Measurements from ENCODE around the gene PRPF40B.
A peak's percentile ranks its signal among the peaks of the same experiment; 100 is the strongest.

Gene PRPF40B

DNA sequence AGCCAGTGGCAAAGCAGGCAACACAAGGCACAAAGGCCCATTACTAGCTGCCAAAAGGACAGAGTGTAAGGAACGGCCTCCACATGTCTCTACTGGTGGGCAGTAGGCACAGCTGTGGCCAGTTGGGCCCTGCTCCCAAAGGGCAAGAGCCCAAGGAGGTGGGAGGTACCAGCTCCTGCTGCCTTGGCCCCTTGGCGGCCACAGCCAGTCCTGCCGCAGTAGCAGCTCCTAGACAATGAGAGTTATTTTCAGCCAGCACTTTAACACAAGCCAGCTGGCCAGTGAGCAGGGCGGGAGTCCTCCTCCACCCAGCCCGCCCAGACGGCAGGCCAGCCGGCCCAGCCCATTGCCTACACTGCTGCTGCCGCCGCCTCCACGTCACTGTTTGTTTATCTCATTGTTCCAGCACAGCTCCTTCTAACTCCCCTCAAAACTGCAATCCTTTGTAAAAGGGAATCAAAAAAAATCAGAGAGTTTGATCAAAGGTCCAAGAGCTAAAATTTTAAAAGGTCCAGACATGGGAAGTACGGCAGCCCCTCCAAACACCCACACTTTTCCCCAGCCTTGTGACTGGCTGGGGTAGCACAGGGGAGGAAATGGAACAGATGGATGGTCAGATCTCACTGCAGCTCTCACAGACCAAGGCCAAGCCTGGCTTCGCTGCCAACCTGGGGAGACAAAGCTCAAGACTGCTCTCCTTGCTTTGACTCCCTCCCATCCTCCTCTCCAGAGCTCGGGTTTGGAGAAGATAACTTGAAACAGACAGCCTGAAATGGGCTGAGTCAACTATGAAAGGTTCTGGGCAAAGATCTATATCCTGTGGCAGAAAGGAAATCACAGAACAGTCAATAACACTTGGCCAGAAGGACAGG, 50.3 kb downstream of the PRPF40B start:
- Histone ChIP-seq H3K36me3 (ENCODE audit: control insufficient read depth in 2 of 2, insufficient read depth in 2 of 2, low read length in 2 of 2) (no peaks in the 10 kb centered on the region), H3K4me1 (ENCODE audit: control insufficient read depth, insufficient read depth, low read length) (peaks cover 57% of the 10 kb centered on the region), H3K9ac (ENCODE audit: low read length in 2 of 2) (peak overlapping the region; percentile 71 to 78), H3K27me3 (ENCODE audit: control insufficient read depth in 1 of 2, insufficient read depth in 2 of 2, low read length in 2 of 2) (no peaks in the 10 kb centered on the region), H3K4me3 (ENCODE audit: low read length in 2 of 2) (peak overlapping the region; percentile 44 to 60), H3K27ac (ENCODE audit: low read length) (peak overlapping the region; percentile 99), H3K9me3 (ENCODE audit: control insufficient read depth in 2 of 2, low read length in 2 of 2) (no peaks in the 10 kb centered on the region)

DNA sequence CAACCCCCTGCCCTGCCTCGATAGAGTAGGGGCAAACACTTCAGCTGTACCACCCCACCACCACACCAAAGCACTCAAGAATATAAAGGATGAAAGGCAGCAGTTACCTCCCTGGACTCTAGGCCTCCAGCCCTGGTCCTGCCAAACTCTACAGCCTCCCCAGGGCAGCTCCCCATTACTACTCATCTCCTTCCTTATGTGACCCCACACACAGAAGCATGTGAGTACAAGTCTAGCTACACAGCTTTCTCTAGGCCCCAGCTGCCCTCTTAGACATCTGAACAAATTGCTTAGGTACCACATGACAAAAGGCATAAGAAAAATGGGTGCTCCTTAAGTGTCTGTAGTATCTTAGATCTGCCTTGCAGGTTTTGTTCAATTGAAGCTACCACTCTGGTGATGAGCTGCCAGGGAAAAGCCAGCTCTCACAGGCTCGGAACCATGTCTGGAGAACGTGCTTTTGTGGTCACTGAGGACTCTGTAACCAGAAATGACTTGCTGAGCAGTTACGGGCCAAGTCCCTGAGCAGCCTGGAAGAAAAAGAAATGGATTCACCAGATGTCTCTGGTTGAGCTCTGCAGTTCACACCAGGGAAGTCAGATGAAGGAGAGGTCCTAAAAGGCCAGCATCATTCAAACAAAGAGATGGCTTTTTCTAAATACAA, 51.1 kb downstream of the PRPF40B start:
- no peaks in the 10 kb centered on the region for H3K36me3 ChIP-seq (ENCODE audit: control insufficient read depth in 2 of 2, insufficient read depth in 2 of 2, low read length in 2 of 2)
- no peaks in the 10 kb centered on the region for H3K27me3 ChIP-seq (ENCODE audit: control insufficient read depth in 1 of 2, insufficient read depth in 2 of 2, low read length in 2 of 2)
- peaks cover 57% of the 10 kb centered on the region for H3K4me1 ChIP-seq (ENCODE audit: control insufficient read depth, insufficient read depth, low read length)
- peak overlapping the region; percentile 71 to 78 for H3K9ac ChIP-seq (ENCODE audit: low read length in 2 of 2)
- peak overlapping the region in 1 of 2 donors; percentile 44 for H3K4me3 ChIP-seq (ENCODE audit: low read length in 2 of 2)
- H3K27ac ChIP-seq (ENCODE audit: low read length), result peak overlapping the region; percentile 99
- no peaks in the 10 kb centered on the region for H3K9me3 ChIP-seq (ENCODE audit: control insufficient read depth in 2 of 2, low read length in 2 of 2)

DNA sequence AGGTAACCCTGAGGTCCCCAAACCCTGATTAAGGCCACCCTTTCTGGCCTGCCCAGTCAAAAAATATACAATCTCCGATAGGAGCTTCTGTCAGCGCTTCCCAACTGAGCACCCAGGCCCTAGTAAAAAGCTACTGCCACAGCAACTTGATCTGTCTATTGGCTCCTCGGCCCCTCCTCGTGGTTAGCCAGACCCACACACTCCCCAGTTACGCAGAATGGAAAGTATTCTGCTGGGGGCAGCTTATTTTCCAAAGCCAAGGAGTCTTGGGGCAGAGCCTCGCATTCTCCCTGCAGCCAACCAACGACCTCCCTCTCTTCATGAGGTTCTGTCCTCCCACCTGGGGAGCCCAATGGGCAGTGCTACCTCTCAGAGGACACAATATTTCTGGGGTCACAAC, 51.8 kb downstream of the PRPF40B start:
- Histone ChIP-seq H3K36me3 (ENCODE audit: control insufficient read depth in 2 of 2, insufficient read depth in 2 of 2, low read length in 2 of 2) (no peaks in the 10 kb centered on the region), H3K9ac (ENCODE audit: low read length in 2 of 2) (no peak overlapping the region), H3K4me3 (ENCODE audit: low read length in 2 of 2) (no peak overlapping the region), H3K27me3 (ENCODE audit: control insufficient read depth in 1 of 2, insufficient read depth in 2 of 2, low read length in 2 of 2) (no peaks in the 10 kb centered on the region), H3K9me3 (ENCODE audit: control insufficient read depth in 2 of 2, low read length in 2 of 2) (no peaks in the 10 kb centered on the region), H3K27ac (ENCODE audit: low read length) (peak overlapping the region; percentile 99), H3K4me1 (ENCODE audit: control insufficient read depth, insufficient read depth, low read length) (peaks cover 53% of the 10 kb centered on the region)

DNA sequence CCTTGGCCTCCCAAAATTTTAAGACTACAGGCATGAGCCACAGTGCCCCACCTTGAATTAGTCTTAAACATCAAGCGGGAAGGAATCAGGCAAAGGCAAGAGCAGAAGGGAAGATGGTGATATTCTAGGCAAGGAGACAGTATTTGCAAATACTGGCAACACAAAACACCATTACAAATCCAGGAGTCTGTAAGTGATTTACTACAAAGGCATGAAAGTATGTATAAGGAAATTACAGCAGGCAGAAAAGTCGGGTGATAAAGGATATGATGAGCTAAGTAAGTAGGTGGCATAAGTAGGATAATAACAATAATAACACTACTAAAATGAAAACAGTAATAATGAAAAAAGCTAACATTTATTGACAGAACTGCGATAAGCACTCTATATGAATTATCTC, 55.4 kb downstream of the PRPF40B start:
- Histone ChIP-seq H3K4me1 (ENCODE audit: control insufficient read depth, insufficient read depth, low read length) (peaks cover 17% of the 10 kb centered on the region), H3K27ac (ENCODE audit: low read length) (no peak overlapping the region), H3K9me3 (ENCODE audit: control insufficient read depth in 2 of 2, low read length in 2 of 2) (no peaks in the 10 kb centered on the region), H3K36me3 (ENCODE audit: control insufficient read depth in 2 of 2, insufficient read depth in 2 of 2, low read length in 2 of 2) (no peaks in the 10 kb centered on the region), H3K27me3 (ENCODE audit: control insufficient read depth in 1 of 2, insufficient read depth in 2 of 2, low read length in 2 of 2) (no peaks in the 10 kb centered on the region), H3K4me3 (ENCODE audit: low read length in 2 of 2) (no peak overlapping the region), H3K9ac (ENCODE audit: low read length in 2 of 2) (no peak overlapping the region)

DNA sequence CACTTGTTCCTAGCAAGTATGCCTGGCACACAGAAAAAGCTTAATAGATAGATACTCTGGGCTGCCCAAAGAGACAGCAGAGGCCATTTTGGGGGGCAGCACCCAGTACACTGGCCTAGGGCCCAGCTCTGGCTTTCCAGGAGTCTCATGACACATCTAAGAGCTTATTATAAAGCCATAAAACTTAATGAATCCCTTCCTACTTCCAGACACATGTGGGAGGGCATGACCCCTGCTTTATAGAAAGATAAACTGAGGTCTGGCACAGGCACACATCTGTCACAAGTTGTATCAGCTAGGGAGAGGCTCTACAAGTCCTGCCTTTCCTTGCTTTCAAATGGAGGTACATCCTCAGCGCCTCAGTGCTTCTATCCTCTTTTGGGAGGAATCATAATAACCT, 56.7 kb downstream of the PRPF40B start:
- Histone ChIP-seq H3K4me1 (ENCODE audit: control insufficient read depth, insufficient read depth, low read length) (peaks cover 10% of the 10 kb centered on the region), H3K4me3 (ENCODE audit: low read length in 2 of 2) (no peak overlapping the region), H3K27me3 (ENCODE audit: control insufficient read depth in 1 of 2, insufficient read depth in 2 of 2, low read length in 2 of 2) (no peaks in the 10 kb centered on the region), H3K9ac (ENCODE audit: low read length in 2 of 2) (no peak overlapping the region), H3K36me3 (ENCODE audit: control insufficient read depth in 2 of 2, insufficient read depth in 2 of 2, low read length in 2 of 2) (no peaks in the 10 kb centered on the region), H3K27ac (ENCODE audit: low read length) (no peak overlapping the region), H3K9me3 (ENCODE audit: control insufficient read depth in 2 of 2, low read length in 2 of 2) (no peaks in the 10 kb centered on the region)

DNA sequence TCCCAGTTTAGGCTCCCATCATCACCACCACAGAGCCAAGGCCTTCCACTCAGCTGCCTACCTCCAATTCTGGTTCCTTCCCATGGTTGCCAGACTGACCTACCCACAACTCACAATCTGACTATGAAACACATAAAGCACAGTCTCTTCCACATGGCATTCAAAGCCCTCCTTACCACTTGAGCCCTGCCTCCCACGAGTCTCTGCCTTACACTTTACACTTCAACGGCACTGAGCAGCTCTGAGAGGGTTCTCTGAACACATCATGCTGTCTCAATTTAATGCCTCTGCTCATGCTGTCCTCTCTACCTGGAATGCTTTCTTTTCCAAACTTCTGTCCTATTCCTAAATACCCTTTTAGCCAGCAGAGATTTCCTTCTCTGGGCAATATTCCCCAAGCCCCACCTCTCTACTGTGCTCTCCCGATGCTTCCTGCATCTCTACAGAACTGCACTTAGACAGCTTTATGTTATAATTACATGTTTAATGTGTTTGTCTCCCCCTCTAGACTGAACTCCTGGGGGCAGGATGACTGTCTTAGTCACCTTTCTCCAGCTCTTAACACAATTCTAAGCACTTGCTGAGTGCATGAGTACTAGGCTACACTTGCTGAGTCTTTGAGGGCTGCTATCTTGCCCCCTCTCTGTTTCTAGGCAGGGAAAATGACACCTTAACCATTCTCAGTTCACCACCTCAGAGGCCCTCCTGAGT, 60.4 kb downstream of the PRPF40B start:
- no peaks in the 10 kb centered on the region for H3K36me3 ChIP-seq (ENCODE audit: control insufficient read depth in 2 of 2, insufficient read depth in 2 of 2, low read length in 2 of 2)
- H3K9me3 ChIP-seq (ENCODE audit: control insufficient read depth in 2 of 2, low read length in 2 of 2), result no peaks in the 10 kb centered on the region
- no peak overlapping the region for H3K4me3 ChIP-seq (ENCODE audit: low read length in 2 of 2)
- no peak overlapping the region for H3K27ac ChIP-seq (ENCODE audit: low read length)
- H3K9ac ChIP-seq (ENCODE audit: low read length in 2 of 2), result no peak overlapping the region
- H3K4me1 ChIP-seq (ENCODE audit: control insufficient read depth, insufficient read depth, low read length), result peaks cover 6% of the 10 kb centered on the region
- H3K27me3 ChIP-seq (ENCODE audit: control insufficient read depth in 1 of 2, insufficient read depth in 2 of 2, low read length in 2 of 2), result no peaks in the 10 kb centered on the region

DNA sequence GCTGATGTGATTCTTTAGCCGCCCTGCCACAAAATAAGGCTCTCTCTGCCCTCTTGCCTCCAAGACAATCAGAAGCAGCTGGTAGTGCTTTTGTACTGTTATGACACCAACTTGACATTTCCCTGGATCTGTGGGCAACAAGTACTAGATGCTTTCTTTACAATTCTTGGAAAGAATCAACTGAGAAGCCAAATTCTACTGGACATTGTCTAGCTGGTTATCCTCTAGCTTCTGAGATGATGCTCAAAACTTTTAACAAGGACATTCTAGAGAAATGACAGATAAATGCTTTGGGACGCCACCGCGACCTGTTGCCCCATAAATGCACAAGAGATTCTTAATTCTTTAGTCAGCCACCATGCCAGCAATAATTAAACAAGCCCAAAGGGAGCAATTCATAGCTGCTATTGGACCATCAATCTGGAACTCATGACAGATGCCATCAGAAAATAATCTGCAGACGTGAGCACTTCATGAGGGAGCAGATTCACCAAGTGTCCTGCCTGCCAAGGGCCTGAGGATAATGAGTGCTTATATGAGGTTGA, 61.0 kb downstream of the PRPF40B start:
- Histone ChIP-seq H3K9me3 (ENCODE audit: control insufficient read depth in 2 of 2, low read length in 2 of 2) (no peaks in the 10 kb centered on the region), H3K9ac (ENCODE audit: low read length in 2 of 2) (no peak overlapping the region), H3K27me3 (ENCODE audit: control insufficient read depth in 1 of 2, insufficient read depth in 2 of 2, low read length in 2 of 2) (no peaks in the 10 kb centered on the region), H3K4me3 (ENCODE audit: low read length in 2 of 2) (no peak overlapping the region), H3K27ac (ENCODE audit: low read length) (no peak overlapping the region), H3K36me3 (ENCODE audit: control insufficient read depth in 2 of 2, insufficient read depth in 2 of 2, low read length in 2 of 2) (no peaks in the 10 kb centered on the region), H3K4me1 (ENCODE audit: control insufficient read depth, insufficient read depth, low read length) (peaks cover 6% of the 10 kb centered on the region)

DNA sequence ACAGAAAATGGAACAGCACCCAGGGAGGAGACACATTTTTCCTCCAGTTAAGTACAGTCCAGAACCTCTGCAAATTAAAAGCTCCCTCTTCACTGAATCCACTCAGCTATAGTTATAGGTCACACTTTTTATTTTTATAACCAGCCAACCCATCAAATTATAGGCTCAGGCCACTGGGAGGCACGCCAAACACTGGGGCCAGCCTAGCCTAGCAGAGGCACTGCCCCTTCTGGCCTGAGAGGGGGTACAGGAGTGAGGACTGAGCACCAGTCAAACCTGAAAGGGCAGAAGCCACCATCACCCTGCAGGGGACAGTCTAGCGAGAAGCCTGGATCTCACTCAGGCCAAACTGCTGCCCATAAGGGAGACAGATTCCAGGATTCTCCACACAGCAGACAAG, 64.6 kb downstream of the PRPF40B start:
- Histone ChIP-seq H3K27ac (ENCODE audit: low read length) (no peak overlapping the region), H3K9ac (ENCODE audit: low read length in 2 of 2) (no peak overlapping the region), H3K36me3 (ENCODE audit: control insufficient read depth in 2 of 2, insufficient read depth in 2 of 2, low read length in 2 of 2) (no peaks in the 10 kb centered on the region), H3K4me1 (ENCODE audit: control insufficient read depth, insufficient read depth, low read length) (peaks cover 6% of the 10 kb centered on the region), H3K27me3 (ENCODE audit: control insufficient read depth in 1 of 2, insufficient read depth in 2 of 2, low read length in 2 of 2) (no peaks in the 10 kb centered on the region), H3K9me3 (ENCODE audit: control insufficient read depth in 2 of 2, low read length in 2 of 2) (no peaks in the 10 kb centered on the region), H3K4me3 (ENCODE audit: low read length in 2 of 2) (no peak overlapping the region)

DNA sequence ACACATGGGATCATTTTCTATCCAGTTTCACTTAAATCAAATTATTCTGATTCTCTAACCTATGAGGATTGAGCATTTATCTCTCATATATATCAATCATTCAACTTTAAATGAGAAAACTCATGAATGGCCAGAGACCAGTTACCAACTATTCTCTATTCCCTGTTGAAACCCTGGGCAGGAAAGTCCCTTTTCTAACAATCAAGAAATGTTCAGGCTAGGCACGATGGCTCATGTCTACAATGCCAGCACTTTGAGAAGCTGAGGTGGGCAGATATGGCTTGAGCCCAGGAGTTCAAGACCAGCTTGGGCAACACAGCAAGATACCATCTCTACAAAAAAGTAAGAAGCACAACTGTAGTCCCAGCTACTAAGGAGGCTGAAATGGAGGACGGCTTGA, 65.9 kb downstream of the PRPF40B start:
- H3K9me3 ChIP-seq (ENCODE audit: control insufficient read depth in 2 of 2, low read length in 2 of 2), result no peaks in the 10 kb centered on the region
- H3K36me3 ChIP-seq (ENCODE audit: control insufficient read depth in 2 of 2, insufficient read depth in 2 of 2, low read length in 2 of 2), result no peaks in the 10 kb centered on the region
- H3K4me3 ChIP-seq (ENCODE audit: low read length in 2 of 2), result no peak overlapping the region
- no peak overlapping the region for H3K27ac ChIP-seq (ENCODE audit: low read length)
- H3K27me3 ChIP-seq (ENCODE audit: control insufficient read depth in 1 of 2, insufficient read depth in 2 of 2, low read length in 2 of 2), result no peaks in the 10 kb centered on the region
- peaks cover 3% of the 10 kb centered on the region for H3K4me1 ChIP-seq (ENCODE audit: control insufficient read depth, insufficient read depth, low read length)
- H3K9ac ChIP-seq (ENCODE audit: low read length in 2 of 2), result no peak overlapping the region

DNA sequence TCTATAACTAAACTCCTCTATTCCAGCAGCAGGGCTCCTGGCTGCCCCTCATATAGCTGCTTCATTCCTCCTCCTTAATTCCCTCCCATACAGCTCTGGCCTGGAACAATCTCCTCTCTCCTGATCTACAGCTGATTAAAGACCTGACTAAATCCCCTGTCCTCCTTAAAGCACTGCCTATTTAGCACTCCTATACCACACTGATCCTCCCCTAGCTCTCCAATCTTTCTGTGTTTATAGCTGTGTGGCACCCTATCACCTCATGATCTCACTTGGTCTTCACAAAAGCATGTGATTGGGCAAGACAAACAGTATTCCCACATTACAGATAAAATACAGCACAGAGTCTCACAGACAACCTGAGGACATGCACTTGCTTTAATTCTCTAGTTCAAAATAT, 66.4 kb downstream of the PRPF40B start:
- Histone ChIP-seq H3K9ac (ENCODE audit: low read length in 2 of 2) (no peak overlapping the region), H3K36me3 (ENCODE audit: control insufficient read depth in 2 of 2, insufficient read depth in 2 of 2, low read length in 2 of 2) (no peaks in the 10 kb centered on the region), H3K4me3 (ENCODE audit: low read length in 2 of 2) (no peak overlapping the region), H3K4me1 (ENCODE audit: control insufficient read depth, insufficient read depth, low read length) (peaks cover 2% of the 10 kb centered on the region), H3K9me3 (ENCODE audit: control insufficient read depth in 2 of 2, low read length in 2 of 2) (no peaks in the 10 kb centered on the region), H3K27ac (ENCODE audit: low read length) (no peak overlapping the region), H3K27me3 (ENCODE audit: control insufficient read depth in 1 of 2, insufficient read depth in 2 of 2, low read length in 2 of 2) (no peaks in the 10 kb centered on the region)
